Fibroblast of peridontal ligament (primary cell): ENCODE data around the gene NCEH1.
"Not testable (repeated sequence)": the region's sequence is repeated elsewhere in the genome, so short reads cannot be mapped to it uniquely, and the experiment has no call there.

Experiments used
- DNase-seq: peaks from one replicate; pipeline ENCODE4 v3.0.0-alpha.2; 2010; ENCODE audit errors: extremely low read depth

The NCEH1 gene

GRCh38 chr3:172710664-172711453, at the start of gene NCEH1:
NCEH1 (minus strand) TSS chr3:172711067; CDS start chr3:172710984, 83 bp downstream.
- peak; percentile 98 for DNase-seq

GRCh38 chr3:172760416-172760815, 49.5 kb upstream of the NCEH1 start:
- not testable (repeated sequence) for DNase-seq

GRCh38 chr3:172753125-172753524, 42.3 kb upstream of the NCEH1 start:
- DNase-seq: no peak

- no peak for DNase-seq
These were observed 41.8 kb upstream of the NCEH1 start for GRCh38 chr3:172752651-172753050.

GRCh38 chr3:172751175-172751704, 40.4 kb upstream of the NCEH1 start:
- peak; percentile 29 for DNase-seq

GRCh38 chr3:172750368-172751174, 39.7 kb upstream of the NCEH1 start, which contains the start of gene ECT2:
ECT2 (plus strand) TSS chr3:172750726; CDS start chr3:172754531, 3,805 bp downstream.
- DNase-seq: peak; percentile 100

- no peak for DNase-seq
These were observed 39.2 kb upstream of the NCEH1 start for GRCh38 chr3:172750069-172750367.

- DNase-seq: peak; percentile 98
These were observed 38.5 kb upstream of the NCEH1 start for GRCh38 chr3:172749230-172749965.

- DNase-seq: peak; percentile 45
These were observed 35.6 kb upstream of the NCEH1 start for GRCh38 chr3:172746475-172746874.

GRCh38 chr3:172739462-172739861, 28.6 kb upstream of the NCEH1 start:
- DNase-seq: no peak

GRCh38 chr3:172735014-172735413, 24.1 kb upstream of the NCEH1 start:
- DNase-seq: no peak

GRCh38 chr3:172726380-172726779, 15.5 kb upstream of the NCEH1 start:
- DNase-seq: peak; percentile 37

GRCh38 chr3:172722536-172723040, 11.7 kb upstream of the NCEH1 start:
- not testable (repeated sequence) for DNase-seq

- no peak for DNase-seq
These were observed 6.7 kb upstream of the NCEH1 start for GRCh38 chr3:172717493-172718088.

- no peak for DNase-seq
These were observed 5.6 kb upstream of the NCEH1 start for GRCh38 chr3:172716476-172716875.

- peak; percentile 55 for DNase-seq
These were observed 2.4 kb upstream of the NCEH1 start for GRCh38 chr3:172713316-172713715.

GRCh38 chr3:172711454-172711795, 558 bp upstream of the NCEH1 start:
- no peak for DNase-seq

- peak; percentile 53 for DNase-seq
These were observed 848 bp downstream of the NCEH1 start for GRCh38 chr3:172709774-172710663.

GRCh38 chr3:172708921-172709773, 1.7 kb downstream of the NCEH1 start:
- no peak for DNase-seq
